AG08395 (cell line): Measurements from ENCODE around the gene MATN4.
A peak's percentile ranks its signal among the peaks of the same experiment; 100 is the strongest.

ENCODE experiments used
- DNase-seq: peaks from one replicate; pipeline ENCODE4 v3.0.0; 2012; ENCODE audit warnings: mixed read lengths, low spot score

Gene MATN4

DNA sequence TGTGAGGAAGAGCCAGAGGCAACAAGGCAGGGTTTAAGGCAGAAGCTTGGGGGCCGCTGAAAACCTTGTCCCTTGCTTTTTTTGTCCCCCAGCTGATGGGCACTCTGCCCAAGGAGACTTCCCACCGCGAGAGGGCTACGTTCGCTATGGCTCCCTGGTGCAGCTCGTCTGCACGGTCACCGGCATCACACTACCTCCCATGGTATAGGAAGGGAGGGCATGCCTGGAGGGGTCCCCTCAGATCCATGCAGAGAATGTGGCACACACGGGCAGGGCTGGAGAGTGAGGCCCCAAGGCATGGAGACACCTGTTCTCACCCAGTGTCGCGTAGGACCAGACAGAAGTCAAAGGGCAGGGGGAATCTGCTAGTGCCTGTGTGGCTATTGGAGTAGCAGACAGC lies 5.8 kb upstream of the MATN4 start:
- no peak for DNase-seq

DNA sequence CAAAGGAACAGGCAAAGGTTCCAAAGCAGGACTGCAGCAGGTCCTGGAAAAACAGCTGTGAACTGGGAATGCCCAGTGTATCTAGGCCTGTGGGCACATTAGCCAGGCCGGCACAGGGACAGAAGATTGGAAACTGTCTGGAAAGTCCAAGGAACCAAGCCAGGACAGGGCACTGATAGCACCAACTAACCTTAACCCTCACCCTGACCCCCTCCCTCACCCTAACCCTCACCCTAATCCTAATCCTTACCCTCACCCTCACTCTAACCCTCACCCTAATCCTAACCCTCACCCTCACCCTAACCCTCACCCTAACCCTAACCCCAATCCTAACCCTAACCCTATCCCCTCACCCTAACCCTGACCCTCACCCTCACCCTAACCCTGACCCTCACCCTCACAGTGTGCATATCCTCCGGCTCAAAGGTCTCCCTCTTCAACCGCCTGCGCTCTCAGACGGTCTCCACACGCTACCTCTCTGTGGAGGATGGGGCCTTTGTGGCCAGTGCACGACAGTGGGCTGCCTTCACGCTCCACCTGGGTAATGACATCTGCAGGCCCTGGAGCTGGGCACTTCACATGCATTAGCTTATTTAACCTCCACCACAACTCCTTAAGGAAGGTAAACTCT lies 5.1 kb upstream of the MATN4 start:
- DNase-seq = no peak

DNA sequence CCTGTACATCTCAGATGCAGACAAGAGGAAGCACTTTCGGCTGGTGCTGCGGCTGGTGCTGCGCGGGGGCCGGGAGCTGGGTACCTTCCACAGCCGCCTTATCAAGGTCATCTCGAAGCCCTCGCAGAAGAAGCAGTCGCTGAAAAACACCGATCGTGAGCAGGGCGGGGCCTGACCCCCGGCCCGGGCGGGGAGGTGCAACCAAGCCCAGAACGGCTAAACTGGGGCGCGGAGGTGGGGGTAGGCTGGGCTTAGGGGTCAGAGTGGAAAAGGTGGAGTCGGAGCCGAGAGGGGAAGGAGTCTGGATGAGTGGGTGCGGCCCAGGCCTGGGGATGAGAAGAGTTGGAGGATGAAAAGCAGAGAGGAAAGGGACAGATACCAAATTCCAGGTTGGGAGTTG lies 4.1 kb upstream of the MATN4 start:
- DNase-seq = no peak

- DNase-seq = peak; percentile 83
These were observed 3.6 kb upstream of the MATN4 start for GRCh38 chr20:45311589-45312211.

GRCh38 chr20:45309075-45309474 lies 976 bp upstream of the MATN4 start:
- no peak for DNase-seq

GRCh38 chr20:45307076-45307640 lies 941 bp downstream of the MATN4 start:
- no peak for DNase-seq

DNA sequence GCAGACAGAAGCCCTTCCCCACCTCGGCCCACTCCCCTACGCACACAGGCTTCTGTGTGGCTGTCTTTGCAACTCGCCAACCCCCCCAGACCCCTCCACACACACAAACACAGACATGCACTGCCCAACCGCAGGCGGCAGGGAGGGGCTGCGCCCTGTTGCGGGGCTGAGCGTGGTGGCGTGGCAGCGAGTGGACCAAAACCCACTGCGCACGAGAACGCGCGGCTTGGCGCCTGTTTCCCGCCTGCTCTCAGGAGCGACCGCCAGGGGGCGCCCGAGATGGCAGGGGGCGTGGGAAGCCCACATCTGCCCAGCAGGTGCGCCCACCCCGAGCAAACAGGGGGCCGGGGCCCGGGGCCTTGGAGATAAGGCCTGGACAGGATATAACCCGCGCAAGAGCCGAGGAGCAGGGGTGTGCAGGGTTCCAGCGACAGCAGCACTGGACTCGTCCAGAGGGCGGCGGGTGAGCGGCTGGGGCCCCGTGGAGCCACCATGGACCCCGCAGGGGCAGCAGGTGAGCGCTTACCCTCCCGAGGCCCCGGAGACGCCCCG lies 1.6 kb downstream of the MATN4 start, which contains the start of gene RBPJL:
RBPJL (plus strand) TSS at position 410 of the 552 bp plus-strand sequence; CDS start at position 493, 83 bp downstream.
- peak; percentile 45 for DNase-seq

- DNase-seq = no peak
These were observed 2.8 kb downstream of the MATN4 start for GRCh38 chr20:45305262-45305661.

- DNase-seq = no peak
These were observed 3.6 kb downstream of the MATN4 start for GRCh38 chr20:45304464-45304999.

- DNase-seq = no peak
These were observed 4.3 kb downstream of the MATN4 start for GRCh38 chr20:45303586-45304463.

GRCh38 chr20:45301824-45302271 lies 6.3 kb downstream of the MATN4 start:
- DNase-seq = no peak

DNA sequence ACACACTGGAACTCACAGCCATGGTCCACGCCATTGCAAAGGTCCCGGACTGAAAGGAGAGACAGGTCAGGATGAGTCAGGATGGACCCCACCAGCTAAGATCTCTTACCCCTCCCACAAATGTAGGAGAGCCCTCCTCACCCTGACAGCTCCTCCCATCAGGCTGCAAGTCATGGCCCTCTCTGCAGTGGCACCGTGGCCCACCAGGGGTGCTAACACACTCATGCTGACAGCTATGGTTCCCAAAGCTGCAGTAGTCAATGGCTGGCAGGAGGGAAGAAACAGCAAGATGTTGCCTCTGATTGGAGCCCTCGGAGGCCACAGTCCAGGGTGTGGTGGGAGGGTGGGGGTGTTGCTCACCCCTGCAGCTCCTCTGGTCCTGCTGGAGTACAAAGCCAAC lies 7.1 kb downstream of the MATN4 start:
- DNase-seq = peak; percentile 43

GRCh38 chr20:45299786-45300185 lies 8.3 kb downstream of the MATN4 start:
- DNase-seq = no peak

GRCh38 chr20:45297786-45298497 lies 10.2 kb downstream of the MATN4 start:
- DNase-seq = no peak

GRCh38 chr20:45294659-45295058 lies 13.4 kb downstream of the MATN4 start:
- no peak for DNase-seq

DNA sequence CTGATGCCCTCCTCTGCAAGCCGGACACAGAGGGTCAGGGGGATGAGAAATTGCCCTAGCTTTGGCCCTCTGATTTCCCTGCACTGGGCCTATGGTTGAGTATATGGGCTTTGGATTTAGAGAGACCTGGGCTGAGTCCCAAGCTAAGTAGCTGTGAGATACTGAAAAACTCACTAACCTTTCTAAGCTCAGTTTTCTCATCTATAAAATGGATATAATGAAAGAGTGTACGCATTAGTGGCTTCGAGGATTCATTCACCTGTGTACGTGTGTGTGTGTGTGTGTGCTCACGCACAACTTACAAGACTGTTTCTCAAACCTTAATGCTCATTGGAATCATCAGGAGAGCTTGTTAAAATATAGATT lies 14.1 kb downstream of the MATN4 start:
- no peak for DNase-seq

GRCh38 chr20:45293041-45294002 lies 14.8 kb downstream of the MATN4 start:
- DNase-seq = peak; percentile 85

GRCh38 chr20:45292343-45292742 lies 15.8 kb downstream of the MATN4 start:
- DNase-seq = no peak

DNA sequence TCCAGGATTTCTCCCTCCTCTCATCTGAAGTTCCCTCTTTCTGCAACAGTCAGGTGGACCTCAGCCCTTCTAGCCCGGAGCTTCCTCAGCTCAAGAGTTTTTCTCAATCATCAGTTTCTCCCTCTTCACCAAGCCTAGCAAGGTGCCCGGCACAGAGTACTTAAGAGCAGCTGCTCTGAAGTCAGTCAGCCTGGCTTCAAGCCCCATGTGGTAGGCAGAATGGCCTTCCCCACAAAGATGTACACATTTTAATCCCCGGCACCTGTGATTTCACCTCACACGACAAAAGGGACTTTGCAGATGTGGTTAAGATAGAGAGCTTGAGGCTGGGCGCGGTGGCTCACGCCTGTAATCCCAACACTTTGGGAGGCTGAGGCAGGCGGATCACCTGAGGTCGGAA lies 16.6 kb downstream of the MATN4 start:
- DNase-seq = no peak

DNA sequence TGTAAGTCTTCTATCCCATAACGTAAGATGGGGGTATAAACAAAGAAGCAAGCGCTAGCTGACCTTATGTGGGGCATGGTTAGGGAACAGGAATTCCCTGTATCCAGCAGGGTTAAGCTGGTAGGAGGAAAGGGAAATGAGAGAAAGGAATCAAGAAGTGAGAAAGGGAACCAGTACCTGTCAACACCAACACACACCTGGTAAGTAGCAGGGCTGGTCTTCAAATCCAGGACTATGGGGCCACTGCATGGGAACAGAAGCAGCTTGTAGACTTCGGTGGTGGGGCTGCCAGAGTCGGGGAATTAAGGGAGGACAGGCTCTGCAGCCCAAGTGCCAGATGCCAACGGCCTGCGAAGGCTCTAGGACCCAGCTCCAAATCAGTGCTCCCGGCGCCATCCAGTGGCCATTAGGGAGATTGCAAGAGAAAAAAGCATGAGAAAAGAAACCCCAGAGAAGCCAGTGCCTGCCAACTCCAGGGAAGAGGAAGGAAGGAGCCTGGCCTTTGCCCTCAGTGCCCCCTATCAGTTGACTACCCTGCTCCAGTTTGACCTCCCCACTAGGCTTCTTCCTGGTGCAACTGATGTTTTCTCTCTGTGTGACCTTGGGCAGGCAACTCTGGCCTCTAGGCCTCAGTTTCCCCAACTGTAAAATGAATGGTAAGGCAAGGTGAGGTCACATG lies 17.3 kb downstream of the MATN4 start:
- peak; percentile 87 for DNase-seq
